Ascending aorta (tissue), 2 donors: Measurements from ENCODE around the gene SEZ6. TPM values are rescaled to one million over a fixed set of nuclear protein-coding genes. Genes with fewer than 3 reads are reported as not detected.

Source experiments
- DNase-seq, 2 donors: peaks; one replicate each; pipeline ENCODE4 v3.0.0-alpha.2; 2019; ENCODE audit warnings: low spot score in 2 of 2
- H3K27ac ChIP-seq, 2 donors: fragments of 200-600 bp; sonication (generic); one replicate each; pipeline ENCODE4 v1.5.1; 2016 to 2017; ENCODE audit warnings: mild to moderate bottlenecking in 1 of 2
- H3K27me3 ChIP-seq: fragments of 200-600 bp; sonication (generic); one replicate; pipeline ENCODE4 v1.5.1; 2017
- H3K36me3 ChIP-seq, 2 donors: fragments of 200-600 bp; sonication (generic); one replicate each; pipeline ENCODE4 v1.5.1; 2016
- H3K4me1 ChIP-seq, 2 donors: fragments of 200-600 bp; sonication (generic); one replicate each; pipeline ENCODE4 v1.5.1; 2016 to 2017; ENCODE audit warnings: mild to moderate bottlenecking in 1 of 2
- H3K4me3 ChIP-seq, 2 donors: fragments of 200-600 bp; sonication (generic); one replicate each; pipeline ENCODE4 v1.5.1; 2016 to 2017; ENCODE audit warnings: mild to moderate bottlenecking in 1 of 2
- H3K9me3 ChIP-seq, 2 donors: fragments of 200-600 bp; sonication (generic); one replicate each; pipeline ENCODE4 v1.5.1; 2016
- CTCF ChIP-seq, 3 experiments: fragments of 200-600 bp in 2 of 3; fragments of 450-650 bp in 1 of 3; sonication (generic) in 2 of 3; IDR thresholded peaks; one replicate each; pipeline ENCODE4 v1.5.1; 2016 to 2019; ENCODE audit warnings: antibody characterized with exemption in 3 of 3, mild to moderate bottlenecking in 1 of 3, moderate library complexity in 1 of 3
- intact Hi-C: fragments of 100-400 bp; cut with DNase I; formaldehyde crosslinking; loops from one replicate; pipeline ENCODE4 v1.15.1; 2023
- total RNA-seq: library from RNA; depleted of rRNA; stranded (reverse); fragments of >200 nt; gene quantifications from one replicate; pipeline ENCODE4 v1.1.0, GENCODE V29; 2016

The SEZ6 gene
- total RNA-seq, 1 donor from 2014 or later, result not detected

- no peaks in the 10 kb centered on the region for H3K4me1 ChIP-seq
- H3K27ac ChIP-seq, result no peak overlapping the region
- peaks cover 0 to 10% of the 10 kb centered on the region in 2 donors for H3K9me3 ChIP-seq
- H3K36me3 ChIP-seq, result no peaks in the 10 kb centered on the region
- intact Hi-C loops, result no loop called here
- DNase-seq, result no peak
- TF ChIP-seq CTCF (IDR thresholded peaks at IDR 0.05), result no peak
- no peaks in the 10 kb centered on the region for H3K27me3 ChIP-seq
- H3K4me3 ChIP-seq, result no peak overlapping the region
These were observed 27.0 kb upstream of the SEZ6 start for GRCh38 chr17:29032857-29033197.

GRCh38 chr17:29032013-29032856 lies 26.4 kb upstream of the SEZ6 start:
- Histone ChIP-seq H3K27ac (no peak overlapping the region), H3K36me3 (no peaks in the 10 kb centered on the region), H3K9me3 (peaks cover 0 to 10% of the 10 kb centered on the region in 2 donors), H3K4me3 (no peak overlapping the region), H3K27me3 (no peaks in the 10 kb centered on the region), H3K4me1 (no peaks in the 10 kb centered on the region)
- no peak for DNase-seq
- no peak for TF ChIP-seq CTCF (IDR thresholded peaks at IDR 0.05)
- intact Hi-C loops, result no loop called here

GRCh38 chr17:29031488-29031887 lies 25.7 kb upstream of the SEZ6 start:
- no peak for DNase-seq
- intact Hi-C loops, result no loop called here
- no peak for TF ChIP-seq CTCF (IDR thresholded peaks at IDR 0.05)
- Histone ChIP-seq H3K36me3 (no peaks in the 10 kb centered on the region), H3K4me3 (no peak overlapping the region), H3K4me1 (no peaks in the 10 kb centered on the region), H3K27me3 (no peaks in the 10 kb centered on the region), H3K9me3 (peaks cover 0 to 10% of the 10 kb centered on the region in 2 donors), H3K27ac (no peak overlapping the region)

GRCh38 chr17:29024316-29024952 lies 18.6 kb upstream of the SEZ6 start:
- Histone ChIP-seq H3K36me3 (no peaks in the 10 kb centered on the region), H3K27me3 (no peaks in the 10 kb centered on the region), H3K4me1 (no peaks in the 10 kb centered on the region), H3K4me3 (no peak overlapping the region), H3K27ac (no peak overlapping the region), H3K9me3 (no peaks in the 10 kb centered on the region)
- intact Hi-C loops, result no loop called here
- no peak for DNase-seq
- no peak for TF ChIP-seq CTCF (IDR thresholded peaks at IDR 0.05)

- Histone ChIP-seq H3K4me3 (no peak overlapping the region), H3K27me3 (no peaks in the 10 kb centered on the region), H3K4me1 (no peaks in the 10 kb centered on the region), H3K27ac (no peak overlapping the region), H3K9me3 (no peaks in the 10 kb centered on the region), H3K36me3 (no peaks in the 10 kb centered on the region)
- no peak for DNase-seq
- intact Hi-C loops, result no loop called here
- no peak for TF ChIP-seq CTCF (IDR thresholded peaks at IDR 0.05)
These were observed 16.2 kb upstream of the SEZ6 start for GRCh38 chr17:29022074-29022473.
